ENCODE results near the gene CELF3.
"Not testable (repeated sequence)": the region's sequence is repeated elsewhere in the genome, so short reads cannot be mapped to it uniquely, and the experiment has no call there.

Gene CELF3

GRCh38 chr1:151693057-151693651 is 23.4 kb downstream of the CELF3 start:
- DNase-seq = peak; percentile 27

- no peak for DNase-seq
These were observed 24.4 kb downstream of the CELF3 start for GRCh38 chr1:151692226-151692625.

GRCh38 chr1:151689494-151689893 is 27.1 kb downstream of the CELF3 start:
- no peak for DNase-seq

GRCh38 chr1:151686561-151686960 is 30.0 kb downstream of the CELF3 start:
- DNase-seq = no peak

GRCh38 chr1:151684128-151684527 is 32.5 kb downstream of the CELF3 start:
- DNase-seq = no peak

GRCh38 chr1:151682901-151683300 is 33.7 kb downstream of the CELF3 start:
- DNase-seq = not testable (repeated sequence)

GRCh38 chr1:151681923-151682322 is 34.7 kb downstream of the CELF3 start:
- DNase-seq = no peak

- no peak for DNase-seq
These were observed 35.8 kb downstream of the CELF3 start for GRCh38 chr1:151680826-151681225.

GRCh38 chr1:151680391-151680790 is 36.2 kb downstream of the CELF3 start:
- DNase-seq = no peak

GRCh38 chr1:151673407-151673806 is 43.2 kb downstream of the CELF3 start:
- DNase-seq = no peak

- DNase-seq = not testable (repeated sequence)
These were observed 46.4 kb downstream of the CELF3 start for GRCh38 chr1:151670036-151670675.

GRCh38 chr1:151668090-151668489 is 48.5 kb downstream of the CELF3 start:
- no peak for DNase-seq

GRCh38 chr1:151661751-151662150 is 54.9 kb downstream of the CELF3 start:
- no peak for DNase-seq

- no peak for DNase-seq
These were observed 61.2 kb downstream of the CELF3 start for GRCh38 chr1:151655371-151655770.

- DNase-seq = no peak
These were observed 63.2 kb downstream of the CELF3 start for GRCh38 chr1:151653397-151653796.

Measured in NCI-H1092 (cell line).